ENCODE results near the gene SLC25A25.
"Not testable (repeated sequence)": the region's sequence is repeated elsewhere in the genome, so short reads cannot be mapped to it uniquely, and the experiment has no call there.

SLC25A25 gene

DNA sequence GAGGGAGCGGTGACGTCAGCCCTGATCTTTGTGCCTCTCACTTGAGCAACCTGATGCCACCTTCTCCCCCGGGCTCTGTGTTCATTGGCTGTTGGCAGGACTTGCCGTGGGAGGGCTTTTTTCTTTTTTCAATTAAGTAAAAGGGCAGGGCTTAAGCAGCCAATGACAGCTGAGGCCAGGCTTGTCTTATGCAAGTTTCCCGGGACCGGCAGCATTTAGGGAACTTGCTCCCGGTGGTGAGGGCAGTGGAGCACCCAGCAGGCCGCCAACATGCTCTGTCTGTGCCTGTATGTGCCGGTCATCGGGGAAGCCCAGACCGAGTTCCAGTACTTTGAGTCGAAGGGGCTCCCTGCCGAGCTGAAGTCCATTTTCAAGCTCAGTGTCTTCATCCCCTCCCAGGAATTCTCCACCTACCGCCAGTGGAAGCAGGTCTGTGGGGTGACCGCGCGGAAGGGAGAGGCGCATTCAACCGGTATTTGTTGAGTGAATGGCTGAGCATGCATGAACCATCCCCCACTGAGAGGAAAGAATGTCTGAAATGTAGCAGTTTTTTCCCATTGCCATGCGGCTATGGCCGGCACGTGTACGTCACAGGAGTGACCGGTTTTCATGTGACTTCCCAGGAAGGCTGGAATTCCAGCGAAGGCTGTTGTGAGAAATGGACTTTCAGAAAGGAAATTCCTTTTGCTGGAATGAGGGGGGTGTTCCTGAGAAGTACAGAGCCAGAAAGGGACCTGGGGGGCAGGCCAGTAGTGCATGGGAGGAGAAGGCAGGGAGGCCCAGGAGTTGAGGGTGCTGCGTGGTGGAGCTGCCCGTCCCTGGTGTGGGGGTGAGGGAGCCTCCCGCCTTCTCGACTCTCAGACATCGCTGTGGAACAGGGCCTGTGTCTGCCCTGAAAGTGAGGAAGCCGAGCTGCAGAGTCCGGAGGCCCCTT, 30.5 kb downstream of the SLC25A25 start:
- peak; percentile 60 for DNase-seq

- DNase-seq, result no peak
These were observed 31.3 kb downstream of the SLC25A25 start for GRCh38 chr9:128099231-128099931.

DNA sequence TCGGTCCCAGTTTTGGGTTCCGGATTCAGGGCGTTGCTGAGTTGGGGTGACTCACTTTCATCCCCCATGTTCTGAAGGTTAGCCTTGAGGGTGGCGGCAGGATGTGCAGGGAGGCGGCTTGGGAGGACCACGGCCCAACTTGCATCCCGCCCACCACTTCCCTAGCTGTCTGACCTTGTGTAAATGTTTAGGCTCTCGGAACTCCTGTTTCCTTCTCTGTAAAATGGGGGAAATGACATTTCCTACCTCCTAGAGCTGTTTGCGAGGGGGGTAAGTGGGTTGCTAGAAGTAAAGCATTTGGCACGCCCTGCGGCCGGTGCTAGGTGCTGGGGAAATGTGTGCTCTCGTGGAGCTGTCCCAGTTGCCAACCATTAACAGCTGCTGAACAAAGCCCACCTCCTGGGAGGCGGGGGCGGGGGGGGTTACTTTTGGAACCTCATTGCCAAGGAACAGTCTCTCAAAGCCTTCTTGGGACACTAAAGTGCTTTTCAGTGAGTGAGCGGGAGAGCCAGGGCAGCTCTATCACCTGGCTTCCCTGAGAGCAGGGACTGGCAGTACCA, 32.0 kb downstream of the SLC25A25 start:
- DNase-seq, result no peak

- DNase-seq, result no peak
These were observed 32.5 kb downstream of the SLC25A25 start for GRCh38 chr9:128100581-128100980.

GRCh38 chr9:128101231-128101661, 33.2 kb downstream of the SLC25A25 start:
- no peak for DNase-seq

DNA sequence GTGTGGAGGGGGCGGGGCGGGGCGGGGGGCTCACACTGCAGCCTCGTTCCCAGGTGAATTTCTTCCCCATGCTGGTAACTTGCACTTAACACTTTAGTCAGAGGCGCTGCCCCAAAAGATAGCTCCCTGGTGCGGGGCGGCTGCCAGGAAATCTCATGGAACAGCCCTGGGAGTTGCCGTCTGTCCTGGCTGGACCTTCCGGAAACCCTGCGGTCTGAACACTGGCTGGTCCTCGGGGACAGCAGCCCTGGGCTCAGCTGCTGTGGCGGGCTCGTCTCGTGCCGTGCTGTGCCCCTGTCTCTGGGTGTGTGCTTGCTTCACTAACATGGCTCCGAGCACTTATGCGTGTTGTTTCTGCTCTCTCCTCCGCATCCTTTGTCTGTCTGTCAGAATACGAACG, 33.7 kb downstream of the SLC25A25 start:
- DNase-seq, result no peak

DNA sequence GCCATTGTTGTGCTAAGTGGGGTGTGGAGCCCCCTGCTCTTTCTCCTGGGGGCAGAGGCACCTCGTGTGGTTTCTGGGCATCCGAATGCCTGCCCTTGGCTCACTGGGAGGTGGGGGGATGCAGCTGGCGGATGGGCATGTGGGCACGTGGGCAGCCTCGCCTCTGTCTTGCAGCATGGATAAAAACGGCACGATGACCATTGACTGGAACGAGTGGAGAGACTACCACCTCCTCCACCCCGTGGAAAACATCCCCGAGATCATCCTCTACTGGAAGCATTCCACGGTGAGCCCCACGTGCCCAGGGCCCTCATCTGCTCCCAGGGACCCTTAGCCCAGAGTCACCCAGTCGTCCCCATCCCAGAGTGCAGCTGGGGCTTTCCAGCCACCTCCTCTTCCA, 34.2 kb downstream of the SLC25A25 start:
- DNase-seq, result no peak

- no peak for DNase-seq
These were observed 35.0 kb downstream of the SLC25A25 start for GRCh38 chr9:128102861-128103588.

DNA sequence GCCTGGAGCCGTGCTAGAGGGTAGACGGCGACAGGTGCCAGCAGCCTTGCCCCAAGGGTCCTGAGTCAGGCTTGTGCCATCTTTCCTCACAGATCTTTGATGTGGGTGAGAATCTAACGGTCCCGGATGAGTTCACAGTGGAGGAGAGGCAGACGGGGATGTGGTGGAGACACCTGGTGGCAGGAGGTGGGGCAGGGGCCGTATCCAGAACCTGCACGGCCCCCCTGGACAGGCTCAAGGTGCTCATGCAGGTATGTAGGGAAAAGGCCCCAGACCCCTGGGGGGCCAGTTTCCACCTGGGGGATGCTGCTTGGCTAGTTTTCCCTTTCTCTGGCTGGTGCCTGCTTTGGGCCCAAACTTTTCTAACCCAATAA, 35.5 kb downstream of the SLC25A25 start:
- peak; percentile 33 for DNase-seq

DNA sequence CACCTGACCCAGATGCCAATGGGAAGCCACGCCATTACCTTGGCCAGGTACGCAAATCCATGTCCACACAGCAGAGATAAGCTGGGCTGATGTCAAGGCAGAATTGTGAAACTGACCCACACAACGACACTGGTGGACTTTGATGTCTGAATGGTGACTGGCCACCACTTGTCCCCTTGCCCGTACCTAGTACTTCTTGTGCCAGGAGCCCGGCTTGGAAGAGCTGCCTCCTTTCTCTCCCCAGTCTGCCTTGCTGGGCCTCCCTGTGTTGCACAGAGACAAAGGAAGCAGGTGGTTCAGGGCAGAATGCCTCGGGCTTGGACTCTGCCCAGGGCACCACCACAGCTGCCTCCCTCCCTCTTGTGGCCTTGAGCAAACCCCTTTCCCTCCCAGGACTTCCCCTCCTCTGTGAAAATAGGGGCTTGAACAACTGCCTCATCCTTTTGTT, 36.2 kb downstream of the SLC25A25 start:
- no peak for DNase-seq

DNA sequence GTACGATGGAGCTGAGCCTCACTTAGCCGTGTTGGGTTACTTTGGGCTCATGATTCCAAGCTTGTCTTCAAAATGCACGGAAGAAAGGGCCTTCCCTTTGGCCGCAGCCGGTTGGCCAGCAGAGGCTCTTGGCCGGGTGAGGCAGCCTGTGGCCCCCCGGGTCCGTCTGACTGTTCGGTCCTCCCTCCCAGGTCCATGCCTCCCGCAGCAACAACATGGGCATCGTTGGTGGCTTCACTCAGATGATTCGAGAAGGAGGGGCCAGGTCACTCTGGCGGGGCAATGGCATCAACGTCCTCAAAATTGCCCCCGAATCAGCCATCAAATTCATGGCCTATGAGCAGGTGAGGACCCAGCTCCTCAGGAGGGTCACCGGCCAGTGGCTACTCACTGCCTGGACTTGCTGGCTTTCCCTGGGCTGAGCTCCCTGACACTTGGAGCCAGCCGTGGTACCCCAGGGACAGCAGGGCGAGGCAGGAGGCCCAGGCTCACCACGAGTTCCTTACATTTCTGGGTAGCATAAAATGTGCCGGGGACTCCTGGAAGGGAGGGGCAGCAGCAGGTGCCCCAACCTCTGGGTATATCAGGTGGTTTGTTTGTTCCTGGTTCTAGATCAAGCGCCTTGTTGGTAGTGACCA, 37.6 kb downstream of the SLC25A25 start:
- DNase-seq, result no peak

GRCh38 chr9:128106181-128106939, 38.3 kb downstream of the SLC25A25 start:
- no peak for DNase-seq

DNA sequence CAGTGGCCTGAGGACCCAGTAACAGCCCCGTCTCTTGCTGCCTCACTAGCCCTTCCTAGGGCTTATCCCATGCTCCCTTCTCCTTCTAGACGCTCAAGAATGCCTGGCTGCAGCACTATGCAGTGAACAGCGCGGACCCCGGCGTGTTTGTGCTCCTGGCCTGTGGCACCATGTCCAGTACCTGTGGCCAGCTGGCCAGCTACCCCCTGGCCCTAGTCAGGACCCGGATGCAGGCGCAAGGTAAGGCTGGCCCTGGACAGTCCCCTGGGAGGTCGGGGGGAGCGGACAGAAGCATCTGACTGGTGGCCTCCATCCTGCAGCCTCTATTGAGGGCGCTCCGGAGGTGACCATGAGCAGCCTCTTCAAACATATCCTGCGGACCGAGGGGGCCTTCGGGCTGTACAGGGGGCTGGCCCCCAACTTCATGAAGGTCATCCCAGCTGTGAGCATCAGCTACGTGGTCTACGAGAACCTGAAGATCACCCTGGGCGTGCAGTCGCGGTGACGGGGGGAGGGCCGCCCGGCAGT, 39.0 kb downstream of the SLC25A25 start:
- DNase-seq, result no peak

GRCh38 chr9:128107468-128108268, 39.6 kb downstream of the SLC25A25 start:
- no peak for DNase-seq

DNA sequence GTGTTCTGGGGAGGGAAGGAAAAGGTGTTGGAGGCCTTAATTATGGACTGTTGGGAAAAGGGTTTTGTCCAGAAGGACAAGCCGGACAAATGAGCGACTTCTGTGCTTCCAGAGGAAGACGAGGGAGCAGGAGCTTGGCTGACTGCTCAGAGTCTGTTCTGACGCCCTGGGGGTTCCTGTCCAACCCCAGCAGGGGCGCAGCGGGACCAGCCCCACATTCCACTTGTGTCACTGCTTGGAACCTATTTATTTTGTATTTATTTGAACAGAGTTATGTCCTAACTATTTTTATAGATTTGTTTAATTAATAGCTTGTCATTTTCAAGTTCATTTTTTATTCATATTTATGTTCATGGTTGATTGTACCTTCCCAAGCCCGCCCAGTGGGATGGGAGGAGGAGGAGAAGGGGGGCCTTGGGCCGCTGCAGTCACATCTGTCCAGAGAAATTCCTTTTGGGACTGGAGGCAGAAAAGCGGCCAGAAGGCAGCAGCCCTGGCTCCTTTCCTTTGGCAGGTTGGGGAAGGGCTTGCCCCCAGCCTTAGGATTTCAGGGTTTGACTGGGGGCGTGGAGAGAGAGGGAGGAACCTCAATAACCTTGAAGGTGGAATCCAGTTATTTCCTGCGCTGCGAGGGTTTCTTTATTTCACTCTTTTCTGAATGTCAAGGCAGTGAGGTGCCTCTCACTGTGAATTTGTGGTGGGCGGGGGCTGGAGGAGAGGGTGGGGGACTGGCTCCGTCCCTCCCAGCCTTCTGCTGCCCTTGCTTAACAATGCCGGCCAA, 40.4 kb downstream of the SLC25A25 start:
- no peak for DNase-seq

DNA sequence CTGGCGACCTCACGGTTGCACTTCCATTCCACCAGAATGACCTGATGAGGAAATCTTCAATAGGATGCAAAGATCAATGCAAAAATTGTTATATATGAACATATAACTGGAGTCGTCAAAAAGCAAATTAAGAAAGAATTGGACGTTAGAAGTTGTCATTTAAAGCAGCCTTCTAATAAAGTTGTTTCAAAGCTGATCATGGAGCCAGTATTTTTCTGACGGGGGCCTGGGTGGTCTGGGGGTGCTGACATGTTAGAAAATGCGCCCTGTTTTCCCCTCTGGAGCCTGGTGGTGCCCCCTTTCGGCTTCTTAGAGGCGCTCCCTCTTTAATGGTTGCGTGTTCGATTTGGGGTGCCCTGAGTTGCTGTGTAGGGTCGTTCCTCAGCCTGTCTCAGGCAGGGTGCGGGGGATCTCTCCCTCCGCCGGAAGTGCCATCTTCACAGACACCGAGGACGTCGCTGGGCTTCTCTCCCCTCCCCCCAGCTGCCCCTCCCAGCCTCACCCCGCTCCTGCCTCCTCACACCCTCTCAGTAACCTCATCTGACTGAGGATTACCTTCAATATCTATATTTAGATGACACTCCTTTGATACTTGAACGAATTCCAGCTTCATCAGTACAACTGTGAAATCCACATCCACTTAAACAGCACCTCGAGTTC, 41.1 kb downstream of the SLC25A25 start:
- DNase-seq, result no peak

DNA sequence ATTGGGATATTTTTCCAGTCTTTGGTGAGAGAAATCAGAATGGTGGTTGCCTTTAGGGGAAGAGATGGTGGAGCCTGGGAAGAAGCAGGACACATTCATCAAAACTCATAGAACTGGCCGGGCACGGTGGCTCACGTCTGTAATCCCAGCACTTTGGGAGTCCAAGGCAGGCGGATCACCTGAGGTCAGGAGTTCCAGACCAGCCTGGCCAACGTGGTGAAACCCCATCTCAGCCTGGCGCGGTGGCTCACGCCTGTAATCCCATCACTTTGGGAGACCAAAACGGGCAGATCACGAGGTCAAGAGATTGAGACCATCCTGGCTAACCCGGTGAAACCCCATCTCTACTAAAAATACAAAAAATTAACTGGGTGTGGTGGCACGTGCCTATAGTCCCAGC, 43.7 kb downstream of the SLC25A25 start:
- not testable (repeated sequence) for DNase-seq

DNA sequence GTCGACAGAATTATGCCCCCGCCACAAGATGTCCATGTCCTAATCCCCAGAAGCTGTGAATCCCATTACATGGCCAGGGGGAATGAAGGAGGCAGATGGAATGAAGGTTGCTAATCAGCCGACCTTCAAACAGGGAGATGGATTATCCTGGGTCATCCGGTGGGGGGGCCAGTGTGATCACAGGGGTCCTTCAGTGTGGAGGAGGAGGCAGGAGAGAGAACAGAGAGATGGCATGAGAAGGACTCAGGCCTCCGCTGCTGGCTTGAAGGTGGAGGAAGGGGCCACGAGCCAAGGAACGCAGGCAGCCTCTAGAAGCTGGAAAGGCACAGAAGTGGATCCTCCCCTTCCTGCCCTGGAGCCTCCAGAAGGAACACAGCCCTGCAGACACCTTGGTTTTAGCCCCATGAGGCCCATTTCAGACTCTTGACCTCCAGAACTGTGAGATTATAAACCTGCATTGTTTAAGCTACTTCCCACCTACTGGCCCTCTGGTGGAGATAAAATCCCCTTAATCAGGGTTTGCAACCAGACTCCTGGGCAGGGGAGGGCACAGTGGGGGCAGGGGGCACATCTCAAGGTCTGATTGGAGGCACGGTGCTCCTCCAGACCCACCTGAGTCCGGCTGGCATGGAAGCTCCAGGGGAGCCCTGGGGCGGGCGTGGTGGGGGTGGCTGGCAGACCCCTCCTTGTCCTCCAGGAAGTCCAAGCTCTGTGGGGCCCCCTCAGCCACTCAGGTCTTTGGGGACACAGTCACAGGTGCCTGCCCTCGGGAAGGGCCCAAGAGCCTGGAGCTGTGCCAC, 45.7 kb downstream of the SLC25A25 start:
- DNase-seq, result no peak

All from activated naive CD4-positive, alpha-beta T cell treated with Interleukin-2 at 50 U/mL for 16 hours (primary cell).